Keratinocyte (primary cell): ENCODE data around the gene SNRPA1. TPM values are rescaled to one million over a fixed set of nuclear protein-coding genes. Genes with fewer than 3 reads are reported as not detected.

ENCODE experiments used
- DNase-seq: peaks from one replicate; pipeline ENCODE4 v3.0.0-alpha.2; 2011; ENCODE audit warnings: low read depth, missing footprints, low spot score
- FAIRE-seq: peaks from 2 replicates; lab custom pipeline; 2011; peaks lifted over from hg19 to GRCh38; lab: Jason Lieb, UNC
- H2AFZ ChIP-seq: 2 replicates; pipeline ENCODE4 v1.6.0; 2012; ENCODE audit warnings: low read length, control low read depth, inconsistent platforms; ENCODE audit not compliant: control insufficient read depth
- H3K27ac ChIP-seq: 2 replicates; pipeline ENCODE4 v1.5.1; 2011; ENCODE audit warnings: low read length; ENCODE audit not compliant: control insufficient read depth, insufficient read depth
- H3K27me3 ChIP-seq: 3 replicates; pipeline ENCODE4 v1.6.0; 2011; ENCODE audit warnings: low read length; ENCODE audit not compliant: control insufficient read depth, insufficient read depth; ENCODE audit errors: extremely low read depth
- H3K36me3 ChIP-seq, 2 experiments: 2 replicates in 1 of 2; 3 replicates in 1 of 2; pipeline ENCODE4 v1.5.1; 2011; ENCODE audit warnings: low read length in 2 of 2, mild to moderate bottlenecking in 1 of 2; ENCODE audit not compliant: control insufficient read depth in 2 of 2, insufficient read depth in 2 of 2; ENCODE audit errors: extremely low read depth in 1 of 2
- H3K4me1 ChIP-seq: 3 replicates; pipeline ENCODE4 v1.5.1; 2011; ENCODE audit warnings: low read length; ENCODE audit not compliant: control insufficient read depth, insufficient read depth; ENCODE audit errors: extremely low read depth
- H3K4me2 ChIP-seq: 3 replicates; pipeline ENCODE4 v1.6.0; 2011; ENCODE audit warnings: low read depth, low read length; ENCODE audit not compliant: control insufficient read depth, insufficient read depth; ENCODE audit errors: extremely low read depth
- H3K4me3 ChIP-seq, 3 experiments: fragments of 200-600 bp in 1 of 3; sonication (generic) in 1 of 3; 2 replicates in 2 of 3; 3 replicates in 1 of 3; pipeline ENCODE4 v1.5.1; 2011 to 2016; ENCODE audit warnings: low read length in 3 of 3, mild to moderate bottlenecking in 3 of 3, control low read depth in 2 of 3, inconsistent platforms in 1 of 3, low read depth in 1 of 3, mixed read lengths in 1 of 3, mixed run types in 1 of 3, moderate library complexity in 1 of 3; ENCODE audit not compliant: control insufficient read depth in 2 of 3, insufficient read depth in 2 of 3; ENCODE audit errors: extremely low read depth in 1 of 3
- H3K79me2 ChIP-seq: 2 replicates; pipeline ENCODE4 v1.6.0; 2012; ENCODE audit warnings: low read length; ENCODE audit not compliant: control insufficient read depth, insufficient read depth
- H3K9ac ChIP-seq: 3 replicates; pipeline ENCODE4 v1.6.0; 2011; ENCODE audit warnings: low read length; ENCODE audit not compliant: control insufficient read depth, insufficient read depth; ENCODE audit errors: extremely low read depth
- H3K9me1 ChIP-seq: 3 replicates; pipeline ENCODE4 v1.6.0; 2011; ENCODE audit warnings: low read length; ENCODE audit not compliant: control insufficient read depth, insufficient read depth; ENCODE audit errors: extremely low read depth
- H3K9me3 ChIP-seq: 2 replicates; pipeline ENCODE4 v1.5.1; 2012; ENCODE audit warnings: low read depth, low read length; ENCODE audit not compliant: control insufficient read depth
- H4K20me1 ChIP-seq: 3 replicates; pipeline ENCODE4 v1.6.0; 2011; ENCODE audit warnings: low read length; ENCODE audit not compliant: control insufficient read depth, insufficient read depth; ENCODE audit errors: extremely low read depth
- EZH2 ChIP-seq: IDR thresholded peaks from one replicate; pipeline ENCODE4 v1.6.1; 2012; ENCODE audit warnings: inconsistent platforms, mild to moderate bottlenecking, low read length, moderate library complexity
- dilution Hi-C: fragments of 300-500 bp; cut with MboI; formaldehyde crosslinking; loops from one replicate; pipeline ENCODE4 v1.7.0; 2020; ENCODE audit warnings: low sequenced_read_pairs; ENCODE audit not compliant: extremely low pct_ligation_motif_present
- polyA plus RNA-seq, 5 experiments: library from polyadenylated mRNA; depleted of rRNA in 3 of 5; stranded (reverse) in 3 of 5; stranded (forward) in 1 of 5; unstranded in 1 of 5; fragments of >200 nt; gene quantifications; 1 replicate in 1 of 5; 2 replicates in 3 of 5; 3 replicates in 1 of 5; pipeline versions ENCODE4 v1.2.1 to v1.2.3, GENCODE V29; 2011 to 2012; ENCODE audit warnings: missing spikeins in 2 of 5, low read depth in 1 of 5, low replicate concordance in 1 of 5
- TF ChIP-seq, protein P1 (sequence below), 3 experiments: IDR thresholded peaks in 1 of 3; conservative IDR thresholded peaks in 1 of 3; optimal IDR thresholded peaks in 1 of 3; 2 replicates in 2 of 3; 3 replicates in 1 of 3; pipeline versions ENCODE3 to v1.5.1; 2011; ENCODE audit warnings: low read length in 3 of 3, mild to moderate bottlenecking in 3 of 3, moderate library complexity in 2 of 3, control low read depth in 1 of 3, inconsistent platforms in 1 of 3; ENCODE audit not compliant: insufficient read depth in 2 of 3; ENCODE audit errors: extremely low read depth in 1 of 3

The SNRPA1 gene
- polyA plus RNA-seq, 1 donor (not counting 4 experiments of a cell fraction or from before 2014, with no cell fraction given), result 106 TPM

DNA sequence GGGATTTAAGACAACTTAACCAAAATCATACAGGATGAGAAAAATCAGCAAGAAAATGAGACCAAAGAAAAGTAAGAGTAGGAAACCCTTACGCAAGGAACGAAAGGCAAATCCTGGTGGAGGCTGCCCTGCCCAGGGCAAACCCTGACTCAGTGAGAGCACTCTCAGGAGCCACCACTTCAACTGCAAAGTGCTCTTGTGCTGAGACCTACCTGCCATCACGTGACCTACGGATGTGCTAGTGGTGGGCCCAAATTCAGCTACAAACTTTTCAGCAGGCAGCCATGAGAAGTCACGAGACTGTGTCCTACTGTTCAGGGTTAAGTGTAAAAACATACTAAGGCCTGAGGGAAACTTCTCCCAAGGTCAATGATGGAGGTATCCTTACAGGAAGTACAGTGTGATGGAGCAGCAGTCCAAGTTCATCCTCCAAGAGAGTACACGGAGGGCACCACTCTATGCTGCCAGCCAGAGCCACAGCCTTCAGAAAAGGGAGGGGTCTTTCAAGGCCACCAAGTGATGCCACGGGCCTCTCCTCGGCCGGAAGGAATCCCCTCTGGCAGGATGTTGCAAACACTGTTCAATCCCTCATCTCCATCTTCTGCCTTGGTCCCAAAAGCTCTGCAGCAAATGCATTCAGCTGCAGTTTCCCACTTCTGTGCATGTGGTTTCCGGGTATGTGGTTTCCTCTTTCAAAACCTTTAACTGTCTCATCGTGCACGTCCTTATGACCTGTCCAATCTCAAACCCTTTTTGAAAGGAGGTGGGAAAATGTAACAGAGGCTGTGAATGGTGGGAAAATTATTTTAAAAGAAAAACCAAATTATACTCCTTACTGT, 52.7 kb downstream of the SNRPA1 start:
- Histone ChIP-seq H2AFZ (no peak overlapping the region), H3K4me3 (no peak overlapping the region), H3K9me3 (no peaks in the 10 kb centered on the region), H3K4me1 (peaks cover 35% of the 10 kb centered on the region), H3K9me1 (peaks cover 8% of the 10 kb centered on the region), H3K36me3 (peaks cover 4 to 10% of the 10 kb centered on the region in 2 experiments), H3K9ac (no peak overlapping the region), H4K20me1 (peaks cover 29% of the 10 kb centered on the region), H3K27ac (no peak overlapping the region), H3K4me2 (no peak overlapping the region), H3K79me2 (peaks cover 100% of the 10 kb centered on the region), H3K27me3 (no peaks in the 10 kb centered on the region)
- dilution Hi-C loops, result no loop called here
- FAIRE-seq, result no peak
- TF ChIP-seq EZH2, result no peak
- TF ChIP-seq, protein P1, sequence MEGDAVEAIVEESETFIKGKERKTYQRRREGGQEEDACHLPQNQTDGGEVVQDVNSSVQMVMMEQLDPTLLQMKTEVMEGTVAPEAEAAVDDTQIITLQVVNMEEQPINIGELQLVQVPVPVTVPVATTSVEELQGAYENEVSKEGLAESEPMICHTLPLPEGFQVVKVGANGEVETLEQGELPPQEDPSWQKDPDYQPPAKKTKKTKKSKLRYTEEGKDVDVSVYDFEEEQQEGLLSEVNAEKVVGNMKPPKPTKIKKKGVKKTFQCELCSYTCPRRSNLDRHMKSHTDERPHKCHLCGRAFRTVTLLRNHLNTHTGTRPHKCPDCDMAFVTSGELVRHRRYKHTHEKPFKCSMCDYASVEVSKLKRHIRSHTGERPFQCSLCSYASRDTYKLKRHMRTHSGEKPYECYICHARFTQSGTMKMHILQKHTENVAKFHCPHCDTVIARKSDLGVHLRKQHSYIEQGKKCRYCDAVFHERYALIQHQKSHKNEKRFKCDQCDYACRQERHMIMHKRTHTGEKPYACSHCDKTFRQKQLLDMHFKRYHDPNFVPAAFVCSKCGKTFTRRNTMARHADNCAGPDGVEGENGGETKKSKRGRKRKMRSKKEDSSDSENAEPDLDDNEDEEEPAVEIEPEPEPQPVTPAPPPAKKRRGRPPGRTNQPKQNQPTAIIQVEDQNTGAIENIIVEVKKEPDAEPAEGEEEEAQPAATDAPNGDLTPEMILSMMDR (optimal IDR thresholded peaks at IDR 0.05 in 1 of 3, IDR thresholded peaks at IDR 0.05 in 1 of 3, conservative IDR thresholded peaks at IDR 0.05 in 1 of 3; ENCODE audit: extremely low read depth in 1 of 3, insufficient read depth in 2 of 3, low read length in 3 of 3), result no peak
- DNase-seq, result no peak

DNA sequence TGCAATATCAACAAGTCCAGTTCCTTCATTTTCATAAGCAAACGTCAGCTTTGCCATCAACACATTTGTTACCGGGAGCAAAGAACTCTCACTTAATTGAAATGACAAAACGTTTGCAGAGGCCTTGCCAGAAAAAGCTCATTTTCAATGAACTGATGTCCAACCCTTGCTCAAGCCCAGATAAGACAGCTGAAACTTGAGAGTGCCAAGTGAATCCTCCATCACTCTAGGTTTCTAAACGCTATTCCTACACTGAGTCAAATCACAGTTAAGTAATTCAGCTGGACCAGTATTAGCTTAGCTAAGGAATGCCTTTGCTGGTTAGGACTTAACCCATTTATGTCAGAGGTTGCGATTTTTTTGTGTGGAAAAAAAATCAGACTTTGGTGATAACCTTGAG, 54.7 kb downstream of the SNRPA1 start:
- no peaks in the 10 kb centered on the region for H3K27me3 ChIP-seq
- no peak for DNase-seq
- TF ChIP-seq, protein P1 (optimal IDR thresholded peaks at IDR 0.05 in 1 of 3, IDR thresholded peaks at IDR 0.05 in 1 of 3, conservative IDR thresholded peaks at IDR 0.05 in 1 of 3; ENCODE audit: extremely low read depth in 1 of 3, insufficient read depth in 2 of 3, low read length in 3 of 3), result no peak
- no peak overlapping the region for H3K9ac ChIP-seq
- no peak for FAIRE-seq
- peaks cover 21% of the 10 kb centered on the region for H3K4me1 ChIP-seq
- H3K27ac ChIP-seq, result no peak overlapping the region
- H3K4me2 ChIP-seq, result no peak overlapping the region
- H4K20me1 ChIP-seq, result peaks cover 25% of the 10 kb centered on the region
- dilution Hi-C loops, result no loop called here
- H2AFZ ChIP-seq, result no peak overlapping the region
- H3K79me2 ChIP-seq, result peaks cover 95% of the 10 kb centered on the region
- H3K36me3 ChIP-seq, result peaks cover 4 to 10% of the 10 kb centered on the region in 2 experiments
- H3K4me3 ChIP-seq, result no peak overlapping the region
- H3K9me3 ChIP-seq, result no peaks in the 10 kb centered on the region
- H3K9me1 ChIP-seq, result peaks cover 8% of the 10 kb centered on the region
